Astrocyte of the spinal cord (primary cell): ENCODE results near the gene CSN2.

Source experiments
- DNase-seq: peaks from one replicate; pipeline ENCODE4 v3.0.0; 2011; ENCODE audit warnings: low read depth, low spot score
- H3K4me3 ChIP-seq: 2 replicates; pipeline ENCODE4 v1.5.1; 2011; ENCODE audit warnings: low read depth, mild to moderate bottlenecking, low read length, moderate library complexity
- CTCF ChIP-seq: IDR thresholded peaks from 2 replicates; pipeline ENCODE4 v1.5.1; 2012; ENCODE audit warnings: low read depth, mild to moderate bottlenecking, low read length, inconsistent platforms
- in situ Hi-C: cut with HindIII; loops from 2 replicates; pipeline ENCODE4 v1.10.0; 2017; ENCODE audit warnings: low sequenced_read_pairs

Gene CSN2

GRCh38 chr4:69909195-69909594, 56.3 kb downstream of the CSN2 start:
- no peak for DNase-seq
- TF ChIP-seq CTCF = no peak
- in situ Hi-C loops = no loop called here
- no peak overlapping the region for H3K4me3 ChIP-seq

- in situ Hi-C loops = no loop called here
- no peak overlapping the region for H3K4me3 ChIP-seq
- DNase-seq = no peak
- no peak for TF ChIP-seq CTCF
Measured at GRCh38 chr4:69907151-69907550, 58.4 kb downstream of the CSN2 start.
